PC-9 (cell line): Measurements from ENCODE around the gene BORCS5. TPM values are rescaled to one million over a fixed set of nuclear protein-coding genes. Genes with fewer than 3 reads are reported as not detected.

Source experiments
- BruUV-seq: library from RNA; stranded (reverse); fragments of 400-500 nt; replicated peaks from 2 replicates; lab custom pipeline; 2021; lab: Mats Ljungman, UMichigan
- CTCF ChIA-PET: fragments of 300-600 bp; sonication (Branson Sonifier 250); formaldehyde crosslinking; loops from one replicate; lab custom pipeline; 2022; ENCODE audit warnings: antibody characterized with exemption; lab: Charles Lee
- POLR2A ChIA-PET: fragments of 300-600 bp; sonication (Branson Sonifier 250); formaldehyde crosslinking; loops from one replicate; lab custom pipeline; 2022; ENCODE audit warnings: antibody characterized with exemption; ENCODE audit not compliant: unreplicated experiment; lab: Charles Lee
- DNase-seq, 2 experiments: peaks; one replicate each; pipeline versions ENCODE4 v3.0.0 to v3.0.0-alpha.2; 2015 to 2022; ENCODE audit warnings: mixed read lengths in 1 of 2
- H2AFZ ChIP-seq: fragments of 200-600 bp; sonication (generic); 2 replicates; pipeline ENCODE4 v1.8.1; 2017; ENCODE audit warnings: antibody characterized with exemption
- H3F3A ChIP-seq: fragments of 200-600 bp; sonication (generic); 2 replicates; pipeline ENCODE4 v1.8.1; 2017; ENCODE audit warnings: antibody characterized with exemption, mild to moderate bottlenecking, low read depth; ENCODE audit not compliant: insufficient read depth
- H3K27ac ChIP-seq: fragments of 200-600 bp; sonication (generic); 2 replicates; pipeline ENCODE4 v1.6.1; 2016; ENCODE audit warnings: mixed run types
- H3K27me3 ChIP-seq: fragments of 200-600 bp; sonication (generic); 2 replicates; pipeline ENCODE4 v1.6.1; 2016; ENCODE audit warnings: low read depth, mixed run types; ENCODE audit not compliant: insufficient read depth
- H3K36me3 ChIP-seq: fragments of 200-600 bp; sonication (generic); 2 replicates; pipeline ENCODE4 v1.6.1; 2016; ENCODE audit warnings: low read depth, mixed run types
- H3K4me1 ChIP-seq: fragments of 200-600 bp; sonication (generic); replicated peaks from 2 replicates; pipeline ENCODE4 v1.6.1; 2016; ENCODE audit warnings: mixed run types; ENCODE audit not compliant: insufficient read depth
- H3K4me2 ChIP-seq: fragments of 200-600 bp; sonication (generic); 2 replicates; pipeline ENCODE4 v1.6.1; 2017; ENCODE audit warnings: mixed run types
- H3K4me3 ChIP-seq: fragments of 200-600 bp; sonication (generic); 2 replicates; pipeline ENCODE4 v1.6.1; 2016; ENCODE audit warnings: mixed run types
- H3K79me2 ChIP-seq: fragments of 200-600 bp; sonication (generic); 2 replicates; pipeline ENCODE4 v1.6.1; 2017; ENCODE audit warnings: low read depth, mixed run types
- H3K9me2 ChIP-seq: fragments of 200-600 bp; sonication (generic); 2 replicates; pipeline ENCODE4 v1.8.1; 2017; ENCODE audit warnings: mild to moderate bottlenecking; ENCODE audit not compliant: insufficient read depth
- H3K9me3 ChIP-seq: fragments of 200-600 bp; sonication (generic); 2 replicates; pipeline ENCODE4 v1.8.1; 2016; ENCODE audit warnings: low read depth; ENCODE audit not compliant: insufficient read depth
- H4K20me1 ChIP-seq: fragments of 200-600 bp; sonication (generic); 2 replicates; pipeline ENCODE4 v1.8.1; 2017; ENCODE audit not compliant: insufficient read depth
- EZH2 ChIP-seq: fragments of 200-600 bp; sonication (generic); IDR thresholded peaks from 2 replicates; pipeline ENCODE4 v1.8.0; 2017; ENCODE audit warnings: antibody characterized with exemption, low read depth
- intact Hi-C: fragments of 100-400 bp; cut with micrococcal nuclease; formaldehyde crosslinking; loops from one replicate; pipeline ENCODE4 v1.10.0; 2022; ENCODE audit not compliant: unreplicated experiment
- total RNA-seq: library from RNA; stranded (reverse); gene quantifications from 2 replicates; pipeline ENCODE4 v1.2.3, GENCODE V29; 2021
- TF ChIP-seq, protein P1 (sequence below): fragments of 200-600 bp; sonication (generic); conservative IDR thresholded peaks from 2 replicates; pipeline ENCODE4 v1.6.1; 2017; ENCODE audit warnings: mixed run types, antibody characterized with exemption, mild to moderate bottlenecking, moderate library complexity

Gene BORCS5
- total RNA-seq, 1 experiment from 2014 or later = 19.7 TPM

DNA sequence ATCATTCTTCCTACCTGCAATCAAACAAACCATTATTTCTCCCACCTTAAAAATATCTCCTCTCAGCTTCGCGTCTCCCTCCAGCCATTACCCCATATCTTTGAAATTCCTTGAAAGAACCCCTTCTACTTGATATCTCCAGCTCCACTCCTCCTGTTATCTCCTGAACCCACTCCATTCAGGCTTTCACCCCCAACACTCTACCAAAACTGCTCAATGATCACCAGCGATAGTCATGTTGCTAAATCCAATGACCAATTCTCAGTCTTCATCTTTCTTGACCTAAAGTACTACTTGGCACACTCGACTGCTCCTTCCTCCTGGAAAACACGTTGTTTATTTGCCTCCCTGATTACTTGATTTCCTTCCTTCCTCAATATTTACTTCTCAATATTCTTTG lies 135.7 kb downstream of the BORCS5 start:
- no peak for TF ChIP-seq EZH2
- TF ChIP-seq, protein P1, sequence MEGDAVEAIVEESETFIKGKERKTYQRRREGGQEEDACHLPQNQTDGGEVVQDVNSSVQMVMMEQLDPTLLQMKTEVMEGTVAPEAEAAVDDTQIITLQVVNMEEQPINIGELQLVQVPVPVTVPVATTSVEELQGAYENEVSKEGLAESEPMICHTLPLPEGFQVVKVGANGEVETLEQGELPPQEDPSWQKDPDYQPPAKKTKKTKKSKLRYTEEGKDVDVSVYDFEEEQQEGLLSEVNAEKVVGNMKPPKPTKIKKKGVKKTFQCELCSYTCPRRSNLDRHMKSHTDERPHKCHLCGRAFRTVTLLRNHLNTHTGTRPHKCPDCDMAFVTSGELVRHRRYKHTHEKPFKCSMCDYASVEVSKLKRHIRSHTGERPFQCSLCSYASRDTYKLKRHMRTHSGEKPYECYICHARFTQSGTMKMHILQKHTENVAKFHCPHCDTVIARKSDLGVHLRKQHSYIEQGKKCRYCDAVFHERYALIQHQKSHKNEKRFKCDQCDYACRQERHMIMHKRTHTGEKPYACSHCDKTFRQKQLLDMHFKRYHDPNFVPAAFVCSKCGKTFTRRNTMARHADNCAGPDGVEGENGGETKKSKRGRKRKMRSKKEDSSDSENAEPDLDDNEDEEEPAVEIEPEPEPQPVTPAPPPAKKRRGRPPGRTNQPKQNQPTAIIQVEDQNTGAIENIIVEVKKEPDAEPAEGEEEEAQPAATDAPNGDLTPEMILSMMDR = no peak
- no peaks in the 10 kb centered on the region for H3K4me1 ChIP-seq
- H3K27ac ChIP-seq = no peak overlapping the region
- no peak overlapping the region for H2AFZ ChIP-seq
- no peaks in the 10 kb centered on the region for H3K9me2 ChIP-seq
- no peaks in the 10 kb centered on the region for H3K27me3 ChIP-seq
- H3K79me2 ChIP-seq = no peaks in the 10 kb centered on the region
- no peaks in the 10 kb centered on the region for H3F3A ChIP-seq
- H3K4me3 ChIP-seq = no peak overlapping the region
- CTCF ChIA-PET = no interaction called here
- no peaks in the 10 kb centered on the region; the same call in 1 of the 2 replicates for H3K9me3 ChIP-seq
- no peaks in the 10 kb centered on the region; the same call in 1 of the 2 replicates for H3K36me3 ChIP-seq
- BruUV-seq = no TSS peak
- no peaks in the 10 kb centered on the region for H4K20me1 ChIP-seq
- POLR2A ChIA-PET = no interaction called here
- no peak overlapping the region for H3K4me2 ChIP-seq
- no peak for DNase-seq
- intact Hi-C loops = no loop called here

GRCh38 chr12:12495536-12495935 lies 138.7 kb downstream of the BORCS5 start:
- Histone ChIP-seq H3K9me3 (no peaks in the 10 kb centered on the region), H3K9me2 (no peaks in the 10 kb centered on the region), H3F3A (no peaks in the 10 kb centered on the region), H3K79me2 (no peaks in the 10 kb centered on the region), H3K4me3 (no peak overlapping the region), H2AFZ (no peak overlapping the region), H4K20me1 (no peaks in the 10 kb centered on the region), H3K4me1 (no peaks in the 10 kb centered on the region), H3K36me3 (no peaks in the 10 kb centered on the region; the same call in 1 of the 2 replicates), H3K4me2 (no peak overlapping the region), H3K27ac (no peak overlapping the region), H3K27me3 (no peaks in the 10 kb centered on the region)
- intact Hi-C loops = no loop called here
- POLR2A ChIA-PET = no interaction called here
- CTCF ChIA-PET = no interaction called here
- TF ChIP-seq EZH2 = no peak
- TF ChIP-seq, protein P1 = no peak
- DNase-seq = no peak
- BruUV-seq = no TSS peak

DNA sequence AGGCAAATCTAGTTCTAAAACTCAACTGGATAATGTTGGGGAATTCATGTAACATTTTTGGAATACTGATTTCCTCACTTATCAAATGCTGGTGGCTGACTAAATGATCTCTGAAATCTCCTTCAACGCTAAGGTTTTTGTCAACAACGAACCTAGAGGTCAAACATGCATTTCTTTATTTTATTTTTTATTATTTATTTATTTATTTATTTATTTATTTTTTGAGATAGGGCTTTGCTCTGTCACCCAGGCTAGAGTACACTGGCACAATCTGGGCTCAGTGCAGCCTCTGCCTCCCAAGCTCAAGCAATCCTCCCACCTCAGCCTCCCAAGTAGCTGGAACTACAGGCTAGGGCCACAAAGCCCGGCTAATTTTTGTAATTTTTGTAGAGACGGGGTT lies 141.3 kb downstream of the BORCS5 start:
- Histone ChIP-seq H3K36me3 (no peaks in the 10 kb centered on the region; the same call in 1 of the 2 replicates), H2AFZ (no peak overlapping the region), H3K27me3 (no peaks in the 10 kb centered on the region), H3K9me3 (no peaks in the 10 kb centered on the region), H3F3A (no peaks in the 10 kb centered on the region), H3K4me2 (no peak overlapping the region), H3K79me2 (no peaks in the 10 kb centered on the region), H4K20me1 (no peaks in the 10 kb centered on the region), H3K9me2 (no peaks in the 10 kb centered on the region), H3K4me1 (no peaks in the 10 kb centered on the region), H3K27ac (no peak overlapping the region), H3K4me3 (no peak overlapping the region)
- no TSS peak for BruUV-seq
- TF ChIP-seq, protein P1 = no peak
- no peak for TF ChIP-seq EZH2
- POLR2A ChIA-PET = no interaction called here
- DNase-seq = no peak
- intact Hi-C loops = no loop called here
- CTCF ChIA-PET = no interaction called here
